IMR-90 (cell line): ENCODE results near the gene KDM1A. TPM values are rescaled to one million over a fixed set of nuclear protein-coding genes. Genes with fewer than 3 reads are reported as not detected.

Experiments used
- ATAC-seq: fragments of 200-7000 bp; cut with Tn5 transposase; 2 replicates; pipeline ENCODE4 v1.9.1; 2020; ENCODE audit warnings: low read depth, mild to moderate bottlenecking, moderate library complexity
- BruUV-seq: library from RNA; stranded (reverse); fragments of 400-500 nt; replicated peaks from 2 replicates; lab custom pipeline; 2021; lab: Mats Ljungman, UMichigan
- CTCF ChIA-PET: fragments of 300-600 bp; formaldehyde crosslinking; extraction: SDS; loops from one replicate; lab custom pipeline; 2021; ENCODE audit warnings: antibody characterized with exemption; lab: Yijun Ruan, JAX
- POLR2A ChIA-PET: fragments of 300-600 bp; sonication (Branson Sonifier 250); formaldehyde crosslinking; loops from one replicate; lab custom pipeline; 2022; ENCODE audit warnings: antibody characterized with exemption; ENCODE audit not compliant: unreplicated experiment; lab: Charles Lee
- DNase-seq: peaks from one replicate; pipeline ENCODE4 v3.0.0; 2013
- H2AFZ ChIP-seq: replicated peaks from 2 replicates; pipeline ENCODE3; 2013; ENCODE audit warnings: low read length, mild to moderate bottlenecking; ENCODE audit not compliant: poor library complexity
- H2AK5ac ChIP-seq: 2 replicates; pipeline ENCODE4 v1.6.1; 2013; ENCODE audit warnings: low read depth, low read length, inconsistent platforms
- H2AK9ac ChIP-seq: replicated peaks from 2 replicates; pipeline ENCODE3; 2013; ENCODE audit warnings: mild to moderate bottlenecking, low read depth, low read length, moderate library complexity; ENCODE audit not compliant: poor library complexity
- H2BK120ac ChIP-seq: 2 replicates; pipeline ENCODE4 v1.6.1; 2013; ENCODE audit warnings: low read depth, low read length, inconsistent platforms
- H2BK15ac ChIP-seq: 3 replicates; pipeline ENCODE4 v1.6.1; 2013; ENCODE audit warnings: low read depth, low read length, inconsistent platforms
- H2BK20ac ChIP-seq: 2 replicates; pipeline ENCODE4 v1.6.1; 2013; ENCODE audit warnings: low read depth, mild to moderate bottlenecking, inconsistent platforms, low read length, moderate library complexity
- H2BK5ac ChIP-seq: 2 replicates; pipeline ENCODE4 v1.6.1; 2013; ENCODE audit warnings: mild to moderate bottlenecking, low read depth, low read length, inconsistent platforms; ENCODE audit not compliant: poor library complexity, severe bottlenecking
- H3K14ac ChIP-seq: replicated peaks from 2 replicates; pipeline ENCODE4 v1.6.1; 2013; ENCODE audit warnings: low read depth, low read length, inconsistent platforms
- H3K18ac ChIP-seq: 2 replicates; pipeline ENCODE4 v1.6.1; 2013; ENCODE audit warnings: low read depth, low read length, control low read depth
- H3K23ac ChIP-seq: 2 replicates; pipeline ENCODE4 v1.6.1; 2013; ENCODE audit warnings: low read depth, low read length, inconsistent platforms
- H3K27ac ChIP-seq: 2 replicates; pipeline ENCODE4 v1.5.1; 2013; ENCODE audit warnings: mild to moderate bottlenecking, control low read depth, low read length; ENCODE audit not compliant: insufficient read depth
- H3K27me3 ChIP-seq: 2 replicates; pipeline ENCODE4 v1.6.1; 2013; ENCODE audit warnings: low read length; ENCODE audit not compliant: control insufficient read depth, insufficient read depth
- H3K36me3 ChIP-seq: 2 replicates; pipeline ENCODE4 v1.6.1; 2013; ENCODE audit warnings: low read length, mixed read lengths; ENCODE audit not compliant: control insufficient read depth, insufficient read depth
- H3K4ac ChIP-seq: 2 replicates; pipeline ENCODE4 v1.6.1; 2013; ENCODE audit warnings: low read depth, low read length, inconsistent platforms
- H3K4me1 ChIP-seq: 2 replicates; pipeline ENCODE4 v1.6.1; 2013; ENCODE audit warnings: low read length, mixed read lengths; ENCODE audit not compliant: control insufficient read depth, insufficient read depth
- H3K4me2 ChIP-seq: 2 replicates; pipeline ENCODE4 v1.6.1; 2013; ENCODE audit warnings: low read depth, mild to moderate bottlenecking, control low read depth, low read length, moderate library complexity
- H3K4me3 ChIP-seq: 2 replicates; pipeline ENCODE4 v1.5.1; 2013; ENCODE audit warnings: low read depth, mild to moderate bottlenecking, control low read depth, low read length, moderate library complexity; ENCODE audit not compliant: insufficient read depth
- H3K56ac ChIP-seq: 2 replicates; pipeline ENCODE4 v1.6.1; 2013; ENCODE audit warnings: low read length, inconsistent platforms; ENCODE audit not compliant: insufficient read depth; ENCODE audit errors: extremely low read depth
- H3K79me1 ChIP-seq, 2 experiments: 2 replicates each; pipeline ENCODE4 v1.6.1; 2013; ENCODE audit warnings: low read length in 2 of 2, inconsistent platforms in 1 of 2, low read depth in 1 of 2
- H3K9ac ChIP-seq: 2 replicates; pipeline ENCODE4 v1.6.1; 2013; ENCODE audit warnings: low read depth, low read length, control low read depth
- H3K9me1 ChIP-seq: 2 replicates; pipeline ENCODE4 v1.6.1; 2013; ENCODE audit warnings: low read length, inconsistent platforms; ENCODE audit not compliant: insufficient read depth
- H3K9me3 ChIP-seq: 2 replicates; pipeline ENCODE4 v1.6.1; 2013; ENCODE audit warnings: low read length; ENCODE audit not compliant: control insufficient read depth, insufficient read depth
- H4K20me1 ChIP-seq: 2 replicates; pipeline ENCODE4 v1.6.1; 2013; ENCODE audit warnings: low read length, inconsistent platforms; ENCODE audit not compliant: insufficient read depth
- H4K5ac ChIP-seq: 2 replicates; pipeline ENCODE4 v1.6.1; 2013; ENCODE audit warnings: mild to moderate bottlenecking, low read depth, low read length, control low read depth
- H4K8ac ChIP-seq, 2 experiments: 2 replicates each; pipeline ENCODE4 v1.6.1; 2013; ENCODE audit warnings: low read depth in 2 of 2, low read length in 2 of 2, control low read depth in 1 of 2, inconsistent platforms in 1 of 2
- H4K91ac ChIP-seq: 2 replicates; pipeline ENCODE4 v1.6.1; 2013; ENCODE audit warnings: low read depth, low read length, inconsistent platforms; ENCODE audit not compliant: insufficient read depth
- BHLHE40 ChIP-seq: fragments of 150-350 bp; IDR thresholded peaks from 2 replicates; pipeline ENCODE4 v1.6.1; 2016; ENCODE audit warnings: mild to moderate bottlenecking, low read depth, low read length
- WGBS, 2 experiments: methylation state at CpG; one replicate each; pipeline versions ENCODE4 v1.1.5 to v1.1.7; 2013; ENCODE audit warnings: missing lambda C conversion rate in 2 of 2; ENCODE audit not compliant: insufficient read length in 1 of 2; ENCODE audit errors: extremely low coverage in 2 of 2; 5-methylcytosine and 5-hydroxymethylcytosine counted together
- dilution Hi-C: fragments of 300-500 bp; cut with HindIII; formaldehyde crosslinking; loops from one replicate; pipeline ENCODE4 v1.14.3; 2018; ENCODE audit warnings: low sequenced_read_pairs; ENCODE audit not compliant: unreplicated experiment
- in situ Hi-C: fragments of 300-500 bp; cut with MboI; formaldehyde crosslinking; loops from 3 replicates; pipeline ENCODE4 v1.14.3; 2019; ENCODE audit warnings: low sequenced_read_pairs, inconsistent platforms, mixed read lengths
- intact Hi-C: fragments of 100-400 bp; cut with micrococcal nuclease; formaldehyde crosslinking; loops from 2 replicates; pipeline ENCODE4 v1.10.0; 2022
- polyA plus RNA-seq, 3 experiments: library from polyadenylated mRNA; depleted of rRNA; stranded (reverse); fragments of >200 nt; gene quantifications; 2 replicates each; pipeline ENCODE4 v1.2.3, GENCODE V29; 2012; ENCODE audit warnings: low replicate concordance in 1 of 3
- total RNA-seq: library from RNA; depleted of rRNA; stranded (reverse); fragments of >200 nt; gene quantifications from 2 replicates; pipeline ENCODE4 v1.2.3, GENCODE V29; 2012

KDM1A gene
- total and polyA plus RNA-seq, 2 of the 4 experiments (the other 2 are of a cell fraction): 58.7 to 104 TPM

GRCh38 chr1:23050201-23050600 lies 30.9 kb downstream of the KDM1A start:
- dilution Hi-C loops: no loop called here
- ChIA-PET CTCF (no interaction called here), POLR2A (no interaction called here)
- H3K4ac ChIP-seq: no peak overlapping the region
- no CpG with 5 or more reads among the region's 7 CpGs for WGBS, 2 experiments
- H3K23ac ChIP-seq: no peak overlapping the region
- DNase-seq: no peak
- H3K4me3 ChIP-seq: no peak overlapping the region
- no peak overlapping the region for H4K91ac ChIP-seq
- peaks cover 8% of the 10 kb centered on the region; the same call in 1 of the 2 replicates for H3K9me1 ChIP-seq
- no peaks in the 10 kb centered on the region for H3K27me3 ChIP-seq
- H3K9me3 ChIP-seq: no peaks in the 10 kb centered on the region
- no peak for TF ChIP-seq BHLHE40
- no peak overlapping the region for H2BK120ac ChIP-seq
- H3K36me3 ChIP-seq: peaks cover 15% of the 10 kb centered on the region
- no peak overlapping the region for H3K27ac ChIP-seq
- no peaks in the 10 kb centered on the region; the same call in 1 of the 2 replicates for H4K20me1 ChIP-seq
- H4K8ac ChIP-seq: no peak overlapping the region
- H2BK5ac ChIP-seq: no peak overlapping the region
- H4K5ac ChIP-seq: no peak overlapping the region
- no peak overlapping the region for H2AK9ac ChIP-seq
- in situ Hi-C loops: no loop called here
- no peak overlapping the region for H2AFZ ChIP-seq
- H2BK15ac ChIP-seq: no peak overlapping the region
- no peak overlapping the region for H3K4me2 ChIP-seq
- H3K14ac ChIP-seq: no peak overlapping the region
- H2AK5ac ChIP-seq: no peak overlapping the region
- H2BK20ac ChIP-seq: no peak overlapping the region
- H3K9ac ChIP-seq: no peak overlapping the region
- H3K18ac ChIP-seq: no peak overlapping the region
- BruUV-seq: no TSS peak
- intact Hi-C loops: no loop called here
- 0 out of 2 replicates have a peak, but pooled peaks cover 3% of the 10 kb centered on the region for H3K4me1 ChIP-seq
- peaks cover 23 to 44% of the 10 kb centered on the region in 2 experiments for H3K79me1 ChIP-seq
- H3K56ac ChIP-seq: no peak overlapping the region
- no peak for ATAC-seq
